Cortex of kidney (tissue), 1 donor: Measurements from ENCODE around the gene ELF1.
"Not testable (repeated sequence)": the region's sequence is repeated elsewhere in the genome, so short reads cannot be mapped to it uniquely, and the experiment has no call there.

Source experiments
- DNase-seq: peaks from one replicate; lab custom pipeline; 2025; lab: John Stamatoyannopoulos, UW

ELF1 gene

GRCh38 chr13:40933508-40934204 is 85.5 kb downstream of the ELF1 start:
- no peak for DNase-seq

DNA sequence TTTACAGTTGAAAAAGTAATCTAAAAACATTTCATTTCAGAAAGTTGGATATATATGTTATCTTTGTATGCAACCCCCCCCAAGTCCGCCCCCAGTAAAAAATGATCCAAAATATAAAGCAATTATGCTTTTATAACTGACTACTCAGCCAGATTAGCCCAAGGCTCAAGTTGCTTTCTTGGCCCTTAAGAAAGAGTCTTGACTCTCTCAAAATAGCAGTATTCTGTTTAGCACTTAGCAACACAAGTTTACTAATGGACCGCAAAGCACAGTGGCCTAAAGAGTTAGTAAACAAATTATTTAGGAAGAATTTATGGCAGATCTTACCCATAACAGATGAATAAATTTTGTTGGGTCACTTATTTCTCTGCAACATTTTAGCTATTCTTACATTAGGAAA is 86.9 kb downstream of the ELF1 start:
- DNase-seq: no peak

DNA sequence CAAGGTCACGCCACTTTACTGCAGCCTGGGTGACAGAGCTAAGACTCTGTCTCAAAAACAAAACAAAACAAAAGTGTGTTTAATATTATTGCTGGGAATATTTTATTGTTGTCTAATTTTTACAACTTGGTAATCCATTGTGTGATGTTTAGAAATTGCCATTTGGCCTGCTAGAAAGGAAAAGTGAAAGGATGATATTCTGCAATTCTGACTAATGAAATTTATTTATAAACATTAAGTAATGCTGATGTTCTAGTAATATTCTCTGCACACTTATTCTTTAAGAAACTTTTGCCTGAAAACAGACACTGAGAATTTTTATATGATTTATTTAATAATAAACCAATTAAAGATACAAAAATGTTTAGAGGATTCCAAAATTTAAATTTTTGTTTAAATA is 87.4 kb downstream of the ELF1 start:
- DNase-seq: no peak

DNA sequence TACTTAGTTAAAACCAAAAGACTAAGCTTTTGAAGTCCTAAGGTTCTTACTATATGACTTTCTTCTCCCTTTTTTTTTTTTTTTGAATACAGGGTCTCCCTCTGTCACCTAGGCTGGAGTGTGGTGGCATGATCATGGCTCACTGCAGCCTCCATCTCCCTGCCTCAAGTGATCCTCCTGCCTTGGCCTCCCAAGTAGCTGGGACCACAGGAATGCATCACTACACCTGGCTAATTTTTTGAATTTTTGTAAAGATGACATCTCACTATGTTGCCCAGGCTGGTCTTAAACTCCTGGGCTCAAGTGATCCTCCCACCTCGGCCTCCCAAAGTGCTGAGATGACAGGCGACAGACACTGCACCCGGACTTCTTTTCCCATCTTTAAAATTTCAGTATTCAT is 89.2 kb downstream of the ELF1 start:
- not testable (repeated sequence) for DNase-seq

DNA sequence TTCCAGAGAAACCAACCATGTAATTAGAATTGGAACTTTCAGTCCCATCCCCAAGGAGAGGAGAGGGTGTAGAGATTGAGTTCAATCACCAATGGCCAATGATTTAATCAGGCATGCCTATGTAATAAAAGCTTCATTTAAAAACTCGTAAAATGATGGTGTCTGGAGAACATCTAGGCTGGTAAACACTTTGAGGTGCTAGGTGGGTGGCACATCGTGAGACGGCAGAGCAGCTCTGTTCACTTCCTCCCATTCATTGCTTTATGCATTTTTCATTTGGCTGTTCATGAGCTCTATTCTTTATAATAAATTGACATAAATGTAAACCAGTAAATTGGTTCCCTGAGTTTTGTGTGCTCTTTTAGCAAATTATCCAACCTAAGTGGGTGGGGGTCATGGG is 90.1 kb downstream of the ELF1 start:
- no peak for DNase-seq

GRCh38 chr13:40927929-40928328 is 91.2 kb downstream of the ELF1 start:
- no peak for DNase-seq

DNA sequence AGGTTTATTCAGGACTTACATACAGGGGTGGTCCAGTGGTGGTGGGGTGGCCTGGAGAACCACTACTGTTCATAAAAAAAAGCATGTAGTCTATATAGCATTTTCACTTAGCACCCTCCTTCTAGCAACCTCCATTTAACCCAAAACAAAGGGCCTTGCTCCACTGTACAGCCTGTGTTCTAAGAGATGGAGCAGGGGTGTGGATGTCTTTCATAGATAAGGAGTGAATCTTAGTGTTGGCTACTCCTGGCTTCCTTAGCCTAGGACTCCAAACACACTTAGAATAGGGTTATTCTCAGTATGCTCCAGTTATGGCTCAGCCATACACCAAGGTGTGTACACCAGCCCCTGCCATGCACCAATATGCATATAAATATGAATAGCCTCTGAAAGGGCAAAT is 95.2 kb downstream of the ELF1 start:
- DNase-seq: no peak

- DNase-seq: no peak
These were observed 96.6 kb downstream of the ELF1 start for GRCh38 chr13:40922437-40923040.

DNA sequence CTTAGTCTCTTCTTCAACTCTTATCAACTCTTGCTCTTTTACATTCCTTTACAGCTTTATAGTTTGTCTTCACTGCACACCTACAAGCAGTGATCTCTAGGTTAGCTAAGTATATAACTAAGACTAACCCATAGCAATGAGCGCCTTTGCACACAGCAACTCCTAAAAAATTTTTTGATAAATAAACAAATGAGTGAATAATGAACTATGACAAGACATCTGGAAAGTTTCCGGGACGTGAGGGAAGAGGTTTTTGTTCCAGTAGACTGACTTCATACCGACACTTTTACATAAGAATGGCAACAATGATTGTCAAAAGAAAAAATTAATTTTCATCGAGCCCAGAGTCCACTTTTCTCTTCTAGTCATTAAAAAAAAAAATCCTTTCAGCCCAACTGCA is 98.3 kb downstream of the ELF1 start:
- DNase-seq: no peak

GRCh38 chr13:40919901-40920300 is 99.2 kb downstream of the ELF1 start:
- DNase-seq: not testable (repeated sequence)

DNA sequence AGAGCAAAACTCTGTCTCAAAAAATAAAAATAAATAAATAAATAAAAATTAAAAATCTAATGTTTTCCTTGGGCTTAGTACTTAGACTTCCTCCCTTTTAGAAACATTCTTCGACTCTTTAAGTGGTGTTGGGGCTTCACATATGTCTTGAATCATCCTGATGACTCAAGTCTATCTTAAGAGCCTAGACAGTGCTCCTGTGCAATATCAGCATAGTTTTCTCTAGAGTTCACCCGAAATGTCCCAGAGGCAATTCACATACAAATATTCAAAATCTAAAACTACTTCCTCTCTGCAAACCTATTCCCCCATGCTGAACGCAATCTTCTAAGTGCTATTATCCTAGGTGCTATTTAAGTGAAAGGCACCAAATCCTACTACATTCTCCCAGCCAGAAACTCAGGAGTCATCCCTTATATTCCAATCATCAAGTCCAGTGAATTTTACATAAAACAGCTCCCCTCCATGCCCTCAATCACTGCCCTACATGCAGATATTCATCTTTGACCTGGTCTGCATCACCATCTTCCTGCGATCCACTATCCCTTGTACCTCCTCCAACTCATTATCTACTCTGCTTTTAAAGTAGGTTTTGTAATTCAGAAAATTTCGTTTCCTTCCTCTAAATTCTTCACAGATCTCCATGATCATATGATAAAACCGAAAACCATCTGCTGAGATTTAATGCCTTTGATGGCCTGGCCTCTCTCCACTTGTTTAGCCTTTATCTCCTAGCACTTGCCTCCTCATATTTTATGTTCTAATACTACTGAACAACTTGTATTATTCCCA is 102.7 kb downstream of the ELF1 start:
- DNase-seq: no peak

DNA sequence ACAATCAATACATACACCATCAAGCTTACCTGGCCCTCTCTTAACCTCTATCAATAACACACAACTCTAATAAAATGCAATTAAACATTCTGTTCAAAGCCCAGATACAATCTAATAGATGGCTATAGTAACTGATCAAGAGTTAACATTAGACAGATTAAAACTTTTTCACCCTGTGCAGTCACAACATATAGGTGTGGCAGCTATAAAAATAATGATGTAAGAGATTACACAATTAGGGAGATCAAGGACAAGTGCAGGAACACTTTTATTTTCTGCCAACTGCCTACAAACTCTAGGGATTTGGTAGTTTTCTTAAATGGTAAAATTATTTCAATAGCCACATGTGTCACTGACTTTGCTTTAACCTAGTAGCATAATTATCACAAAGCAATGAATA is 104.3 kb downstream of the ELF1 start:
- DNase-seq: not testable (repeated sequence)

- DNase-seq: no peak
These were observed 107.8 kb downstream of the ELF1 start for GRCh38 chr13:40911341-40911740.

GRCh38 chr13:40910324-40911050 is 108.6 kb downstream of the ELF1 start:
- DNase-seq: no peak

DNA sequence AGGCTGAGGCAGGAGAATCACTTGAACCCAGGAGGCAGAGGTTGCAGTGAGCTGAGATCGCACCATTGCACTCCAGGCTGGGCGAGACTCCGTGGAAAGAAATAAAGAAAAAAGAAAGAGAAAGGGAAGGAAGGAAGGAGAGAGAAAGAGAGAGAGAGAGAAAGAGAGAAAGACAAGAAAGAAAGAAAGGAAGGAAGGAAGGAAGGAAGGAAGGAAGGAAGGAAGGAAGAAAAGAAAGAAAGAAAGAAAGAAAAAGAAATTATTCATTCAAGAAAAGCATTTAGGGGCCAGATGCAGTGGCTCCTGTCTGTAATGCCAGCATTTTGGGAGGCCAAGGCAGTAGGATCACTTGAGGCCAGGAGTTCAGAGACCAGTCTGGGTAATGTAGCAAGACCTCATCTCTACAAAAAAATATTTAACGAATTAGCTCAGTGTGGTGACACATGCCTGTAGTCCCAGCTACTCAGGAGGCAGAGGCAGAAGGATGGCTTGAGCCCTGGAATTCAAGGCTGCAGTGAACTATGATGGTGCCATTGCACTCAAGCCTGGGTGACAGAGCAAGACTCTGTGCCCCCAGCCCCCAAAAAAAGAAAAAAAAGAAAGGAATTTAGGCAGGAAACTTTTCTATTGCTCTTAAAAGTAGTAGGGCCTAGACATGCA is 109.4 kb downstream of the ELF1 start:
- not testable (repeated sequence) for DNase-seq

GRCh38 chr13:40908546-40908945 is 110.6 kb downstream of the ELF1 start:
- no peak for DNase-seq

DNA sequence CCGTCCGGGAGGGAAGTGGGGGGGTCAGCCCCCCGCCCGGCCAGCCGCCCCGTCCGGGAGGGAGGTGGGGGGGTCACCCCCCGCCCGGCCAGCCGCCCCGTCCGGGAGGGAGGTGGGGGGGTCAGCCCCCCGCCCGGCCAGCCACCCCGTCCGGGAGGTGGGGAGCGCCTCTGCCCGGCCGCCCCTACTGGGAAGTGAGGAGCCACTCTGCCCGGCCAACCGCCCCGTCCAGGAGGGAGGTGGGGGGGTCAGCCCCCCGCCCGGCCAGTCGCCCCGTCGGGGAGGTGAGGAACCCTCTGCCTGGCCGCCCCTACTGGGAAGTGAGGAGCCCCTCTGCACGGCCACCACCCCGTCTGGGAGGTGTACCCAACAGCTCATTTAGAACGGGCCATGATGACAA is 118.1 kb downstream of the ELF1 start:
- DNase-seq: not testable (repeated sequence)

GRCh38 chr13:40900568-40900967 is 118.5 kb downstream of the ELF1 start:
- DNase-seq: not testable (repeated sequence)

DNA sequence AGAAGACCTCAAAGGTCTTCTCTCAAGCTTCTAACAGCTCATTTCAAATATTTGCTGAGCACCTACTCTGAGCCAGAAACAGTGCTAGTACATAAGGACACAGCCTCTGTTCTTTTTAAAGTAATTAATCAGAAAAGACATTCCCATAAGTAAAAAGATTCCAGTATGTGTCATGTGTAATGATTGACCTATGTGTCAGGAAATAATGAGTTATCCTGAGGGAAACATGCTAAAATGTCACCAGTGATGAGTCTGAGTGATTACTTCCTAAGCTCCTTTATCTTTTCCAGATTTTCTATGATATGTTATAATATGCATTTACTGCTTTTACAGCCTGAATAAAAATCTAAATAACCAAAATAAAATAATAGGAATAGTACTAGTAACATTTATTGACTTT is 122.1 kb downstream of the ELF1 start:
- DNase-seq: no peak

DNA sequence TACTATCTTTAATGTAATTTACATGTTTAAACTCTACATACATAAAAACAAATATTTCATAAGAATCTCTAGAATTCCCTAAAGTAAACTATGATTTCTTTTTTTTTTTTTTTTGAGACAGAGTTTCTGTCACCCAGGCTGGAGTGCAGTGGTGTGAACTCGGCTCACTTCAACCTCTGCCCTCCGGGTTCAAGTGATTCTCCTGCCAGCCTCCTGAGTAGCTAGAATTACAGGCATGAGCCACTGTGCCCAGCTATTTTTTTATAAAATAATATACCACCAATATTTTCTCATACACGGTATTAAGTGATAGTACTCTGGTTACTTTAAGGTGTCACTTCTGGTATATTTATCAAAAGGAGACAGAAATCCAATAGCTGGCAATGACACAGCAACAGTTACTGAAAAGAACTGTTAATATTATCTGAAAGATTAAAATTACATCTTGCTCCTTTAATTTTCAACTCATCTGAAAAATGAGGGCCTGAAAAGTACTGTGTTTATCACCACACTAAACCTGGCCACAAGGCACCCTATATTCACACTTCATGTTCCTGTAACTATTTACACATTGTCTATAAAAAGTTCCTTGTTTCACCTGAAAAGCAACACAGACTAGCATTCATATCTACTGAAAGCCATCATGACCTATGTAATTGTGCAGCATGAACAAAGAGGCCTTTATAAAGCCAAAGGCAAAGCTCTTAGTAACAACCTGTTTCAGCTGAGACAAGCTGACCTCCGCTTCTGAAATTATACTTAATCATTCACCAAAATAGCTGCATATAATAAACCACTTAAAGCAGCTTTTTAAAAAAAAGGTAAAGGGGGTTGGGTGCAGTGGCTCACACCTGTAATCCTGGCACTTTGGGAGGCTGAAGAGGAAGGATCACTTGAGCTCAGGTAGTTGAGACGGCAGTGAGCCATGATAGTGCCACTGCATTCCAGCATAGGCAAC is 123.6 kb downstream of the ELF1 start:
- DNase-seq: no peak

- DNase-seq: not testable (repeated sequence)
These were observed 125.5 kb downstream of the ELF1 start for GRCh38 chr13:40893573-40893972.
